HEK293T (cell line): ENCODE measurements around the gene RGL1.

Source experiments
- ARNT ChIP-seq: fragments of 450-650 bp; IDR thresholded peaks from 2 replicates; pipeline ENCODE4 v1.6.1; 2017; ENCODE audit warnings: mild to moderate bottlenecking
- BHLHE40 ChIP-seq: fragments of 450-650 bp; IDR thresholded peaks from 2 replicates; pipeline ENCODE4 v1.6.1; 2016; ENCODE audit warnings: mild to moderate bottlenecking, moderate library complexity, borderline replicate concordance
- CTBP1 ChIP-seq: fragments of 450-650 bp; IDR thresholded peaks from 2 replicates; pipeline ENCODE4 v1.6.1; 2016; ENCODE audit warnings: borderline replicate concordance
- ELF4 ChIP-seq: fragments of 450-650 bp; IDR thresholded peaks from 2 replicates; pipeline ENCODE4 v1.6.1; 2017; ENCODE audit warnings: antibody characterized with exemption
- FOXA1 ChIP-seq: fragments of 450-650 bp; IDR thresholded peaks from 2 replicates; pipeline ENCODE4 v1.6.1; 2016; ENCODE audit warnings: mild to moderate bottlenecking
- FOXM1 ChIP-seq: fragments of 450-650 bp; IDR thresholded peaks from 2 replicates; pipeline ENCODE4 v1.6.1; 2017; ENCODE audit warnings: mild to moderate bottlenecking, borderline replicate concordance
- HDGF ChIP-seq: fragments of 450-650 bp; IDR thresholded peaks from 2 replicates; pipeline ENCODE4 v1.6.1; 2017; ENCODE audit warnings: antibody characterized with exemption, borderline replicate concordance
- L3MBTL2 ChIP-seq: fragments of 450-650 bp; conservative IDR thresholded peaks from 2 replicates; pipeline ENCODE4 v1.6.1; 2016; ENCODE audit warnings: mild to moderate bottlenecking
- NFRKB ChIP-seq: fragments of 450-650 bp; IDR thresholded peaks from 2 replicates; pipeline ENCODE4 v1.6.1; 2016; ENCODE audit warnings: mild to moderate bottlenecking, moderate library complexity
- SP1 ChIP-seq: fragments of 450-650 bp; IDR thresholded peaks from 2 replicates; pipeline ENCODE4 v1.6.1; 2017
- TARDBP ChIP-seq: fragments of 450-650 bp; IDR thresholded peaks from 2 replicates; pipeline ENCODE4 v1.6.1; 2016
- ZNF384 ChIP-seq: fragments of 450-650 bp; IDR thresholded peaks from 2 replicates; pipeline ENCODE4 v1.6.1; 2016
- TF ChIP-seq, protein P1 (sequence below): fragments of 450-650 bp; IDR thresholded peaks from 2 replicates; pipeline ENCODE4 v1.6.1; 2016

DNA sequence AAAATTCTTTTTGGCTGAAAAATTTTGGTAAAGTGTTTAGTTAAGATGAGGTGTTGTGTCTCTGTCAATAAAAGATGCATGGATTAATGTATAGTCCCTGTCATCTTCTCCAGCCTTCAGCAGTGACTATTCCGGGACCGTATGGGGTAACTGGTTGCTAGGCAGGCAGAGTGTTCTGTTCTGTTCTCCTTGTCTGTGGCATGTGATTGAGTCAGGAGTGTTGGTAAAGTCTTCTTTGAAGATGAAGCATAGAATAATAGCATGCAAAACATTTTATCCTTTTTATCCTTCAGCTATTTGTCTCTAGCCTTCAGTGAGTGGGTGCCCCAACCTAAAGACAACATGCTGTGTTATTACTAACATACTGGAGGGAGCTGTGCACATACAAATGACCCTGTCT is 74.6 kb downstream of the RGL1 start:
- TF ChIP-seq TARDBP, result no peak
- TF ChIP-seq ARNT, result no peak
- TF ChIP-seq ZNF384, result no peak
- TF ChIP-seq ELF4, result no peak
- no peak for TF ChIP-seq SP1
- no peak for TF ChIP-seq HDGF
- no peak for TF ChIP-seq FOXM1
- no peak for TF ChIP-seq FOXA1
- TF ChIP-seq, protein P1, sequence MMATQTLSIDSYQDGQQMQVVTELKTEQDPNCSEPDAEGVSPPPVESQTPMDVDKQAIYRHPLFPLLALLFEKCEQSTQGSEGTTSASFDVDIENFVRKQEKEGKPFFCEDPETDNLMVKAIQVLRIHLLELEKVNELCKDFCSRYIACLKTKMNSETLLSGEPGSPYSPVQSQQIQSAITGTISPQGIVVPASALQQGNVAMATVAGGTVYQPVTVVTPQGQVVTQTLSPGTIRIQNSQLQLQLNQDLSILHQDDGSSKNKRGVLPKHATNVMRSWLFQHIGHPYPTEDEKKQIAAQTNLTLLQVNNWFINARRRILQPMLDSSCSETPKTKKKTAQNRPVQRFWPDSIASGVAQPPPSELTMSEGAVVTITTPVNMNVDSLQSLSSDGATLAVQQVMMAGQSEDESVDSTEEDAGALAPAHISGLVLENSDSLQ, result no peak
- no peak for TF ChIP-seq L3MBTL2
- TF ChIP-seq BHLHE40, result no peak
- TF ChIP-seq CTBP1, result no peak
- no peak for TF ChIP-seq NFRKB
